KMS-11 (cell line): ENCODE measurements around the gene C4BPB.

Experiments
- H2AFZ ChIP-seq: fragments of 200-600 bp; sonication (generic); 2 replicates; pipeline ENCODE4 v1.6.1; 2016; ENCODE audit warnings: antibody characterized with exemption, mixed run types, low read depth
- H3K27ac ChIP-seq: fragments of 200-600 bp; sonication (generic); 2 replicates; pipeline ENCODE4 v1.6.1; 2016; ENCODE audit warnings: mild to moderate bottlenecking, mixed run types
- H3K27me3 ChIP-seq: fragments of 200-600 bp; sonication (generic); 2 replicates; pipeline ENCODE4 v1.6.1; 2017; ENCODE audit warnings: mild to moderate bottlenecking, low read depth, mixed run types, moderate library complexity; ENCODE audit not compliant: insufficient read depth
- H3K36me3 ChIP-seq: fragments of 200-600 bp; sonication (generic); 2 replicates; pipeline ENCODE4 v1.6.1; 2017; ENCODE audit warnings: mild to moderate bottlenecking, mixed run types; ENCODE audit not compliant: insufficient read depth
- H3K4me1 ChIP-seq: fragments of 200-600 bp; sonication (generic); 2 replicates; pipeline ENCODE4 v1.6.1; 2016; ENCODE audit warnings: mild to moderate bottlenecking, low read depth, mixed run types; ENCODE audit not compliant: poor library complexity, severe bottlenecking
- H3K4me2 ChIP-seq: fragments of 200-600 bp; sonication (generic); 2 replicates; pipeline ENCODE4 v1.7.0; 2016; ENCODE audit warnings: mild to moderate bottlenecking, mixed run types
- H3K4me3 ChIP-seq: fragments of 200-600 bp; sonication (generic); IDR thresholded peaks from 2 replicates; pipeline ENCODE4 v1.6.1; 2017; ENCODE audit warnings: low read depth, low read length, mixed read lengths; ENCODE audit not compliant: insufficient read depth
- H3K79me2 ChIP-seq: fragments of 200-600 bp; sonication (generic); 2 replicates; pipeline ENCODE4 v1.6.1; 2016; ENCODE audit warnings: low read depth, mixed run types; ENCODE audit not compliant: insufficient read depth
- H3K9ac ChIP-seq: fragments of 200-600 bp; sonication (generic); 2 replicates; pipeline ENCODE4 v1.6.1; 2016; ENCODE audit warnings: mild to moderate bottlenecking, mixed run types
- H4K20me1 ChIP-seq: fragments of 200-600 bp; sonication (generic); 2 replicates; pipeline ENCODE4 v1.6.1; 2016; ENCODE audit warnings: mild to moderate bottlenecking, mixed run types; ENCODE audit not compliant: insufficient read depth
- TF ChIP-seq, protein P1 (sequence below): fragments of 200-600 bp; sonication (generic); conservative IDR thresholded peaks from 2 replicates; pipeline ENCODE4 v1.6.1; 2017; ENCODE audit warnings: low read depth, mild to moderate bottlenecking, antibody characterized with exemption, low read length, moderate library complexity, mixed read lengths

The C4BPB gene

DNA sequence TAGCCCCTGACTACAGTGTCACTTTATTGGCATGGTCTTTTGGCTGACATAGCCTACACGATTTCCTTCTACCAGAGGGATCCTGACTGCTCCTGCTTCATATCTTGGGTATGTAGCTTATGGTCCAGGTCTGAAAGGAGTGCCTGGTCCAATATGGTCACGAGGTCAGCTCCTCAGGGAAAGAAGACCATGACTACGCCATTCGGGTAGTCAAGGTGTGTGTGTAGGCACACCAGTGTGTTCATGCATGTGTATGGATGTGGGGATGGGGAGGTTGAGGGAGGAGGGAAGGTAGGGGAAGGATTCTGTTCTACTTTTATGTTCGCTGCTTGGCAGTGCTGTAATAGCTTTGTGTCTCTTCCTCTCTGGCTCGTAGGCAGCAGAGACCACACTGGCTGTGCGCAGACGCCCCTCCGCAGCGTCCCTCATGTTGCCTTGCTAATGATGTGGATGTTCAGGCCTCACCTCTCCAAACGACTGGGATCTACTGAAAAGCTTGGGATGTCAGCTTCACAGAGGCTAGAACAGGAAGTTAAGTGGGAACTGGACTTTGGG lies 10.0 kb upstream of the C4BPB start:
- Histone ChIP-seq H3K9ac (no peak overlapping the region), H3K36me3 (no peaks in the 10 kb centered on the region), H3K4me1 (peaks cover 23% of the 10 kb centered on the region), H3K4me3 (no peak overlapping the region), H3K4me2 (no peak overlapping the region), H3K27ac (no peak overlapping the region), H3K27me3 (no peaks in the 10 kb centered on the region), H3K79me2 (no peaks in the 10 kb centered on the region), H2AFZ (no peak overlapping the region), H4K20me1 (no peaks in the 10 kb centered on the region)
- TF ChIP-seq, protein P1, sequence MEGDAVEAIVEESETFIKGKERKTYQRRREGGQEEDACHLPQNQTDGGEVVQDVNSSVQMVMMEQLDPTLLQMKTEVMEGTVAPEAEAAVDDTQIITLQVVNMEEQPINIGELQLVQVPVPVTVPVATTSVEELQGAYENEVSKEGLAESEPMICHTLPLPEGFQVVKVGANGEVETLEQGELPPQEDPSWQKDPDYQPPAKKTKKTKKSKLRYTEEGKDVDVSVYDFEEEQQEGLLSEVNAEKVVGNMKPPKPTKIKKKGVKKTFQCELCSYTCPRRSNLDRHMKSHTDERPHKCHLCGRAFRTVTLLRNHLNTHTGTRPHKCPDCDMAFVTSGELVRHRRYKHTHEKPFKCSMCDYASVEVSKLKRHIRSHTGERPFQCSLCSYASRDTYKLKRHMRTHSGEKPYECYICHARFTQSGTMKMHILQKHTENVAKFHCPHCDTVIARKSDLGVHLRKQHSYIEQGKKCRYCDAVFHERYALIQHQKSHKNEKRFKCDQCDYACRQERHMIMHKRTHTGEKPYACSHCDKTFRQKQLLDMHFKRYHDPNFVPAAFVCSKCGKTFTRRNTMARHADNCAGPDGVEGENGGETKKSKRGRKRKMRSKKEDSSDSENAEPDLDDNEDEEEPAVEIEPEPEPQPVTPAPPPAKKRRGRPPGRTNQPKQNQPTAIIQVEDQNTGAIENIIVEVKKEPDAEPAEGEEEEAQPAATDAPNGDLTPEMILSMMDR, result no peak

DNA sequence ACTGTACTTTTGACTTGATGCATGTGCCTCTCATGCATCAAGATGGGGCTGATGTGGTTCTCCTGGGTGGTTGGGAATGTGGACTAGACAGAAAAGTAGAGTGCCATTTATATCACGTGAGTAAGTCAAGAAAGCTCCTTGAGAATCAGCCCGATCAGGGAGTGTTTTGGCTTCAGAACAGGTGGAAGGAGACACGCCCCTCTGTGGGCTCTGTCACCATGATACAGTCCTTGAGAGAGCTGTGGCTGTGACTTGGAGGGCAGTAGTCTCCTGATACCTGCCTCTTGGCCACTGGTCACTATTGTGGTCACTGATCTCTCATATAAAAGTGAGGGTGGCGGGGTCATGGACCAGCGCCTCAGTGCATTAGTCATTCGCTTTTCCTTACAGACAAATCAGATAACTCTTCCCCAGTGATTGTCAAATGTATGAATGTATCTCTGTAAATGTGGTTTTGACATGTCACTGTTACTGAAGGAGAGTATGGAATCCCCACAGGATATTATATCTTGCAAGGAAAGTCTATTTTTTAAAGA lies 8.9 kb upstream of the C4BPB start:
- H3K79me2 ChIP-seq, result no peaks in the 10 kb centered on the region
- H4K20me1 ChIP-seq, result no peaks in the 10 kb centered on the region
- H3K36me3 ChIP-seq, result no peaks in the 10 kb centered on the region
- H3K4me3 ChIP-seq, result no peak overlapping the region
- no peaks in the 10 kb centered on the region for H3K27me3 ChIP-seq
- no peak overlapping the region for H3K9ac ChIP-seq
- no peak overlapping the region for H2AFZ ChIP-seq
- H3K4me1 ChIP-seq, result peaks cover 34% of the 10 kb centered on the region
- no peak overlapping the region for H3K27ac ChIP-seq
- no peak overlapping the region for H3K4me2 ChIP-seq
- TF ChIP-seq, protein P1, result no peak

DNA sequence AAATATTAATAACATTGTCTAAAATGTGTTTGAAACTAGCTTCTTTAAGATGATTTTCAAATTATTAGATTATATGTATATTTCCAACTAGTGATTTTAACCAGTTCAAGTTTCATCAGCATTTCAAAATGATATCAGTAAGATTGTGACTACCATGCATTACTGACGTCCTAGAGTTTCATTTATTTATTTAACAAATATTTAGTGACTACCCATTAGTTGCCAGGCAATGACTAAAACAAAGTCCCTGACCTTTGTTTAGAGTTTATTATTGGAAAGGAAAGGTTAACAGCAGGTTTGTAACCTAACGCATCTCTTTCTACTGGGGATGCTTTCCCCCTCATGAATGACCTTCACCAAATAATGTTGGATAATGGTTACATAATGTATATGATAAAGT lies 7.6 kb upstream of the C4BPB start:
- no peaks in the 10 kb centered on the region for H3K79me2 ChIP-seq
- H4K20me1 ChIP-seq, result no peaks in the 10 kb centered on the region
- no peaks in the 10 kb centered on the region for H3K27me3 ChIP-seq
- TF ChIP-seq, protein P1, result no peak
- peaks cover 47% of the 10 kb centered on the region for H3K4me1 ChIP-seq
- no peak overlapping the region for H3K27ac ChIP-seq
- no peak overlapping the region for H3K9ac ChIP-seq
- no peaks in the 10 kb centered on the region for H3K36me3 ChIP-seq
- no peak overlapping the region for H3K4me2 ChIP-seq
- no peak overlapping the region for H3K4me3 ChIP-seq
- H2AFZ ChIP-seq, result no peak overlapping the region

DNA sequence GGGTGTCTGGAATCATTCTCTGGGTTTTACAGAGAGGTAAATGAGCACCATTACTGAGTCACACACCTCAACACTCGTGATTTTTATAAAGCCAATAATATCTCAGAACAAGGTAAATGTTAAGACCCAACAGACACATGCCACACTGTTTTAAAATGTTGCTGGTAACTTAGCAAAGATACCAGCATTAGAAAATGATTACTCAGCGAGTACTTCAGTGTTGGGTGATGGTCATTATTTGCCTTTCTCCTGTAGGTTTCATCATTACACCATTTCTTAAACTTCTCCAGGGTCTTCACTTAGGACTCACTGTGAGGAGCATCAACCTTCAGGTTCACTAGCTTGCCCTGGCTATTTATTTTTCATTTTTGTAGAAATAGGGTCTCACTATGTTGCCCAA lies 6.9 kb upstream of the C4BPB start:
- Histone ChIP-seq H3K79me2 (no peaks in the 10 kb centered on the region), H3K4me2 (no peak overlapping the region), H4K20me1 (no peaks in the 10 kb centered on the region), H3K27me3 (no peaks in the 10 kb centered on the region), H3K4me3 (no peak overlapping the region), H3K36me3 (no peaks in the 10 kb centered on the region), H3K9ac (no peak overlapping the region), H3K27ac (no peak overlapping the region), H3K4me1 (peaks cover 54% of the 10 kb centered on the region), H2AFZ (no peak overlapping the region)
- TF ChIP-seq, protein P1, result no peak
